HUES48 (cell line): ENCODE measurements around the gene C19orf81.

Experiments used
- H3K27ac ChIP-seq: one replicate; pipeline ENCODE4 v1.7.0; 2013; ENCODE audit warnings: low read depth, low read length, inconsistent platforms
- H3K27me3 ChIP-seq: 2 replicates; pipeline ENCODE4 v1.6.1; 2013; ENCODE audit warnings: mild to moderate bottlenecking, low read length; ENCODE audit not compliant: control insufficient read depth, insufficient read depth
- H3K36me3 ChIP-seq: 2 replicates; pipeline ENCODE4 v1.6.1; 2013; ENCODE audit warnings: low read length; ENCODE audit not compliant: control insufficient read depth, insufficient read depth
- H3K4me1 ChIP-seq: 2 replicates; pipeline ENCODE4 v1.6.1; 2013; ENCODE audit warnings: mild to moderate bottlenecking, low read length; ENCODE audit not compliant: control insufficient read depth, insufficient read depth
- H3K4me3 ChIP-seq: 2 replicates; pipeline ENCODE4 v1.5.1; 2013; ENCODE audit warnings: mild to moderate bottlenecking, low read depth, low read length
- H3K9ac ChIP-seq: 2 replicates; pipeline ENCODE4 v1.6.1; 2013; ENCODE audit warnings: mild to moderate bottlenecking, low read depth, low read length, moderate library complexity
- H3K9me3 ChIP-seq: 2 replicates; pipeline ENCODE4 v1.6.1; 2013; ENCODE audit warnings: low read length; ENCODE audit not compliant: control insufficient read depth, insufficient read depth

The C19orf81 gene

DNA sequence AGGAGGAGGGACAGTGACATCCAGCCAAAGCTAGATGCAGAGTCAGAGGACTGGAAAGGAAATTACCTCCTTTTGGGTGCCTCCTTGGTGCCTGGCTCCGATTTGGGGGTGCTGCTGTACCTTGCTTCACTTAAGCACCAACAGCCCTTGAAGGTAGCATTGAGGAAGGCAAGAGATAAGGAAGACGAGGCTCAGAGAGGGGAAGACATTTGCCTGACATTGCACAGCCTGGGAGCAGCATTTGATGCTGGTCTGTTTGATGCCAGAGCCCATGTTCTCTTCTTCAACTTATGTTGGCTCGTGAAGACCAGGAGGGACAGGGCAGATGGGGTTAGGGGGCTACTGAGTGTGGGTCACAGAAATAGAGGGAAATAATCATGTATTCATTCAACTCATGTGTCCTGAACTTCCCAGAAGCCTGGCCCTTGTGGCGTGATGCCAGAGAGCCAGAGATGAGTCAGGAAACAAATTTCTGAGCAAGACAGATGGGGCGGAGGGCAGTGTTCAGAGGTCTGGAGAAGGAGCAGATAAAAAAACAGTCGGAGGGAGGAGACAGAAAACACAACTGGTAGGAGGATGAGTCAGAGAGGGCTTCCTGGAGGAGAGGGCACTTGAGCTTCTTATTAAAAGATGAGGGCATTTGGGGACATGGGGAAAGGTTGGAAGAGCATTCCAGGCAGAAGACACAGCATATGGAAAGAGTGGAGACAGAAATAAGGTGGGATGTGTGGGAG is 3.0 kb upstream of the C19orf81 start:
- Histone ChIP-seq H3K27ac (no peak overlapping the region), H3K9me3 (no peaks in the 10 kb centered on the region), H3K4me1 (no peaks in the 10 kb centered on the region), H3K27me3 (peaks cover 17% of the 10 kb centered on the region), H3K9ac (no peak overlapping the region), H3K4me3 (no peak overlapping the region), H3K36me3 (no peaks in the 10 kb centered on the region)

DNA sequence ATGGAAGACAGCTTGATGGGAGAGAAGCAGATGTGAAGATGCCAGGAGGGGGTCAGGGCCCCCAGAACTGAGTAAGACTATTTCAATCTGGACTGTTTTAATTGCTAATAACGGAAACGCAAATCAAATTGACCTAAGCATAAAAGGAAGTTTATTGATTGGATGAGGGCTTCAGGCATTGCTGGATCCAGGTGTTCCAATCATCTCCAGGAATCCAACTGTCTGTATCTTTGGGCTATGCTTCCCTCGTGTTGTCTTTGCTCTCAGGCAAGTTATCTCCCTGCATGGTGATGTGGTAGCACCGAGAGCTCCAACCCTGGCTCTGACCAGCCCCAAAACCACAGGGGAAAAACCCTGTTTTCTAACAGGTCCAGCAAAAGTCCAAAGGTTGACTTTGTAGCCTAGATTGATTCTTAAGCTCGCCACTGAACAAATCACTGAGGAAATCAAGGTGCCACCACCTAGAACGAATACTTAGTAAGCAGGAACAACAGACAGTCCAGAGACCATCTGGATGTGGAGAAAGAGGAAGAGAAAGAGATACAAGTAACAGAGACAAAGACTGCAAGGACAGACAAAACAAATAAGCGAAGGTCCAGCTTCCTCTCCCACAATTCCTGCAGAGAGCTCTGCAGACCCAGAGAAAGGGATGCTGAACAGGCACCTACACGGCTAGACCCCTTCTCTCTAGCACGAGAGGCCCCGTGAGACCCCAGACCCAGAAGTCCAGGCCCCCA is 1.2 kb upstream of the C19orf81 start:
- no peaks in the 10 kb centered on the region for H3K4me1 ChIP-seq

DNA sequence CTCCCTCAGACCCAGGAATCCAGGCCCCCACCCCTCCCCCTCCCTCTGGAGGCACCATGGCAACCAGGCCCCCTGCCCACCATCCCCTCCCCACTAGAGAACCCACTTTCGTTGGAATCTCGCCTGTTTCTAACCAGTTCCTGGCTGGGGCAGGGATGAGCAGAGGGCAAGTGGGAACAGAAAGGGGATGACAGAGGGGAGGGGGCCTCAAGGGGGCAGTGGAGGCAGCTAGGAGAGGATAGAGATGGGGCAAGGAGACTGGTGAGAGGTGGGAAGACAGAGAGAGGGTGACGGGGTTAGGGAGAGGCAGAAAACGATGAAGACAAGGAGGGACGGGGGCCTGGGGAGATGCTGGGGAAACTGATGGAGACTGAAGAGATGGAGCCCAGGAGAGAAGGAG is 586 bp upstream of the C19orf81 start:
- Histone ChIP-seq H3K27ac (no peak overlapping the region), H3K36me3 (no peaks in the 10 kb centered on the region), H3K9ac (no peak overlapping the region), H3K4me3 (no peak overlapping the region), H3K27me3 (peaks cover 17% of the 10 kb centered on the region), H3K4me1 (peaks cover under 1% of the 10 kb centered on the region; the same call in 1 of the 2 replicates), H3K9me3 (no peaks in the 10 kb centered on the region)

More for the DNA sequence above, 1.2 kb upstream of the C19orf81 start:
- Histone ChIP-seq H3K36me3 (no peaks in the 10 kb centered on the region), H3K9me3 (no peaks in the 10 kb centered on the region), H3K27me3 (peaks cover 17% of the 10 kb centered on the region), H3K9ac (no peak overlapping the region), H3K27ac (no peak overlapping the region), H3K4me3 (no peak overlapping the region)

DNA sequence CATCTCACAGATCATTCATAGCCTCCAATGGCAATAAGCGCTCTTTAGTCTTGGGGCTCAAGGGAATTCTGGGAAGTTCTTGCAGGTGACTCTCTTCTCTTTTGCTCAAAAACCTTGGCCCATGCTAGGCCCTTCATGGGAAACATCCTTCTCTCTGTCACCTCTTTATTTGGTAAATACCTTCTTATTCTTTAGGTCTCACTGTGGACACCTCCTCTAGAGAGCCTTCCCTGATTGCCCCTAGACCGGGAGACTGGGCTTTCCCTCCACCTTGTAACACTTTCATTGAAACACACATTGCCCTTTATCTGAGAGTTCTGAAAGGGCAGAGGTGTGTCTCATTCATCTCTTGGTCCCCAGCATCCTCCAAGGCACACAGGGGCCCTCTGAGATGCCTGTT is 1.9 kb downstream of the C19orf81 start:
- no peaks in the 10 kb centered on the region for H3K36me3 ChIP-seq
- no peaks in the 10 kb centered on the region for H3K27me3 ChIP-seq
- no peak overlapping the region for H3K9ac ChIP-seq
- H3K27ac ChIP-seq = no peak overlapping the region
- no peak overlapping the region for H3K4me3 ChIP-seq
- peaks cover 3% of the 10 kb centered on the region; the same call in 1 of the 2 replicates for H3K4me1 ChIP-seq
- H3K9me3 ChIP-seq = no peaks in the 10 kb centered on the region

DNA sequence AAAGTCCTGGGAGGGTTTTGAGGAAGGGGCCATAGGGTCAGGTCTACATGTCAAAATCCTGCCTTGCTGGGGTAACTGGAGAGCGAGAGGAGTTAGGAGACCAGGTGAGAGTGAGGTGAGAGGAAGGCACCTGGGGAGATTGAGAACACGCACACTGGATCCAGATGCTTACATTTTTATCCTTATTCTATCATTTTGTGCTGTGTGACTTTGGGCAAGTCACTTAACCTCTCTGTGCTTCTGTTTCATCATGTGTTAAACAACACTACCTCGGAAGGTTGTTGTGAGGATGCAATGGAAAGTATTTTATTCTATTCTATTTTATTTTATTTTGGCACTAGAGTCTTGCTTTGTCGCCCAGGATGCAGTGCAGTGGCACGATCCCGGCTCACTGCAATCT is 3.5 kb downstream of the C19orf81 start:
- no peaks in the 10 kb centered on the region for H3K36me3 ChIP-seq
- H3K27me3 ChIP-seq = no peaks in the 10 kb centered on the region
- peaks cover 8% of the 10 kb centered on the region for H3K4me1 ChIP-seq
- H3K9me3 ChIP-seq = no peaks in the 10 kb centered on the region
- H3K27ac ChIP-seq = no peak overlapping the region
- no peak overlapping the region for H3K9ac ChIP-seq
- no peak overlapping the region for H3K4me3 ChIP-seq

DNA sequence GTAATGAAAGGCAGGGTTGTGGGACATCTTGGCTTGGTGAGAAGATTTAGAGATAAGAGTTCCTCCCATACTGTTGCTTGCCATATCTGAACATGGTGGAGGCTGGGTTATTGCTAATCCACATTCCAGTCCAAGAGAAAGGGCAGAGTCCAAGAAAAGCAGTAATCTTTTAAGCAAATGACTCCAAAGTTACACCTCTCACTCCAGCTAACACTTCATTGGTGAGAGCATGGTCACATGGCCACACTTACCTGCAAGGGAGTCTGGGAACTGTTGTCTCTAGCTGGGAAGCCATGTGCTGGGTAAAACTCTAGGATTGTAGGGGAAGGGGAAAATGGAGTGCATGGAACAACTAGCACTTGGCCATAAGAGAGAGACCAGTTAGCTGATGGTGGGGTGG is 5.6 kb downstream of the C19orf81 start:
- Histone ChIP-seq H3K27ac (no peak overlapping the region), H3K9me3 (no peaks in the 10 kb centered on the region), H3K4me1 (peaks cover 8% of the 10 kb centered on the region), H3K36me3 (no peaks in the 10 kb centered on the region), H3K9ac (no peak overlapping the region), H3K4me3 (no peak overlapping the region), H3K27me3 (no peaks in the 10 kb centered on the region)

DNA sequence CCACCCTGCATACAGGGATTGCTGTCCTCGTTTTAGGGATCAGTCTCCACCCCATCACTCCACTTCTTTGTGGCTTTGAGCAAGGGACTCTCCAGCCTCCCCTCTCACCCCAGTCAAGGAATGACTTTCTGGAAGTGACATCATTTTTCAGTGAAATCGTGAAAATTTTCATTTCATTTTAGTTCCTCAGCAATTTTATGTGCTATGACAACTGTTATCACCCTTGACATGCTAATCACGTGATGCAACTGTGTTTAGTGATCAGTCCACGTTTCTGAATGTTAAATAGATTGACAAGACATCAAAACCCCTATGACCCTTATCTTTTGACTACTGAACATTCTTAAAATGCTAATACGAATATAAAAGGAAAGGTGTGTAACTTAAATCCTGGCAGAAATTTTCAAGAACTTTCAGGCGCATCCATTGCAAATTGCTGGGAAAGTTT is 8.0 kb downstream of the C19orf81 start:
- Histone ChIP-seq H3K9ac (peak overlapping the region; percentile 49), H3K4me3 (peak overlapping the region; percentile 63), H3K4me1 (peaks cover 8% of the 10 kb centered on the region), H3K27me3 (no peaks in the 10 kb centered on the region), H3K27ac (peak overlapping the region; percentile 92), H3K36me3 (no peaks in the 10 kb centered on the region), H3K9me3 (no peaks in the 10 kb centered on the region)

DNA sequence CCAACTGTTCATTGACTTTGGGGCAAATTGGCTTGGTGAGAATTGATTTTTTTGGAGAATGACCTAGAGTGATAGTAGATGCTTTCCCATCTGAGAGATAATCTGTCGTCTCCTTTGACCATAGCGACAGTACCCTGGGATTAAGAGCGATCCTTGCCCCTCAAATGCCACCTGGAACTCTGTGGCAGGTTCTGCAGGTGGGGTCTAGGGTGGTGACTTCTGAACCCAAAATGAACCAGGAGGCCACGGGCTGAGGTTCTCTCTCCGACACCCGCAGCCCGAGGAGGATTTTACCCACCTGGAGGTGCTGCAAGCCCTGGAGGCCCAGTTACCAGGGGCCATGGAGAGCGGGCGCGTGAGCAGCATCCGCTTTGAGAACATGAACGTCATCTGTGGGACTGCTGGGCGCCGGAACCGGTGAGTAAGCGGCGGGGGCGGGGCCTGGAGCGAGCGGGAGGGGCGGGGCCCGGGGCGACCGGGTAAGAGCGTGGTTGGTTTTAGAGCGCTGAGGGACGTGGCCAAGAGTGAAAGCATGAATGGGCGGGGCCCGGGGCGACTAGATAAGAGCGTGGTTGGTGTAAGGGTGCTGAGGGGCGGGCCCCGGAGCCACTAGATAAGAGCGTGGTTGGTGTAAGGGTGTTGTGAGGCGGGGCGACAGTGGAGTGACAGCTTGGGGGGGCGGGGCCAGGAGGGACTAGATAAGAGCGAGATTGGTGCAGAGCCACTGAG is 8.6 kb downstream of the C19orf81 start:
- no peaks in the 10 kb centered on the region for H3K36me3 ChIP-seq
- peak overlapping the region; percentile 49 for H3K9ac ChIP-seq
- no peaks in the 10 kb centered on the region for H3K27me3 ChIP-seq
- H3K27ac ChIP-seq = peak overlapping the region; percentile 92
- peaks cover 8% of the 10 kb centered on the region for H3K4me1 ChIP-seq
- peak overlapping the region; percentile 81 for H3K4me3 ChIP-seq
- H3K9me3 ChIP-seq = no peaks in the 10 kb centered on the region

DNA sequence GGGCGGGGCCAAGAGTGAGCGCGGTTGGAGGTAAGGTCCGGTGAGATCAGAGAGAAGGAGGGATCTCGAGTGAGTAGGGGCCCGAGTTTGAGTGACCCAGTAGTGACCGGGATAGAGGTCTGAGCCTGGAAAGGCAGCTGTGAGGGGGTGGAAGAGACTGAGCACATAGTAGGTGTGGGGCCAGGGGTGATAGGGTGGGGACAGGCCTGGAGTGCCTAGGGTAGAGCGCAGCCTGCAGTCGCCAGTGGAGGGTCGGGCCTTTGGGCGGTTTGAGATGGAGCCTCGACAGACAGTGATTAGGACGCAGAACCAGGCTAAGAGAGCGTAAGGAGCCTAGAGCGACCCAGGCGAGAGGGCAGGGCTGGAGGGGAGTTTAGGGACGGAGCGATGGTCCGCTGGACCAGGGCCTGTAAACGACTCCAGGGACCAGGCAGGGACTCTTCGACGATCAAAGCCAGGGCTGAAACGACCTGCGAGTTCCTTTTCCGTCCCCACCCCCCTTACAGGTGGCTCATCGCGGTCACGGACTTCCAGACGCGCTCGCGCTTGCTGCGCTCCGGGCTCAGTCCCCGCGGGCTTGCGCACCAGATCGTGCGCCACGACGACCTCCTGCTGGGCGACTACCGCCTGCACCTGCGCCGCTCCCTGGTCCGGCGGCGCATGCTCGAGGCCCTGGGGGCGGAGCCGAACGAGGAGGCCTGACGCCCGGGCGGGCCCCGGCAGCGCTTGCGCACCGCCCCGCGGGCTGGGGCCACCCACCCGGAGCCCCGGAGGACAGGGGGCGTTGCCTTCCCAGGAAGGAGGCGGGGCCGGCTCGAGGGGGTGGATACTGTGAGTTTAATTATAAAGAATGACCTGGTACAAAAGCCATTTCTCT is 9.4 kb downstream of the C19orf81 start:
- Histone ChIP-seq H3K27me3 (no peaks in the 10 kb centered on the region), H3K4me3 (peak overlapping the region; percentile 81), H3K9ac (peak overlapping the region; percentile 50), H3K36me3 (no peaks in the 10 kb centered on the region), H3K9me3 (no peaks in the 10 kb centered on the region), H3K4me1 (peaks cover 7% of the 10 kb centered on the region; the same call in 1 of the 2 replicates), H3K27ac (peak overlapping the region; percentile 89)

DNA sequence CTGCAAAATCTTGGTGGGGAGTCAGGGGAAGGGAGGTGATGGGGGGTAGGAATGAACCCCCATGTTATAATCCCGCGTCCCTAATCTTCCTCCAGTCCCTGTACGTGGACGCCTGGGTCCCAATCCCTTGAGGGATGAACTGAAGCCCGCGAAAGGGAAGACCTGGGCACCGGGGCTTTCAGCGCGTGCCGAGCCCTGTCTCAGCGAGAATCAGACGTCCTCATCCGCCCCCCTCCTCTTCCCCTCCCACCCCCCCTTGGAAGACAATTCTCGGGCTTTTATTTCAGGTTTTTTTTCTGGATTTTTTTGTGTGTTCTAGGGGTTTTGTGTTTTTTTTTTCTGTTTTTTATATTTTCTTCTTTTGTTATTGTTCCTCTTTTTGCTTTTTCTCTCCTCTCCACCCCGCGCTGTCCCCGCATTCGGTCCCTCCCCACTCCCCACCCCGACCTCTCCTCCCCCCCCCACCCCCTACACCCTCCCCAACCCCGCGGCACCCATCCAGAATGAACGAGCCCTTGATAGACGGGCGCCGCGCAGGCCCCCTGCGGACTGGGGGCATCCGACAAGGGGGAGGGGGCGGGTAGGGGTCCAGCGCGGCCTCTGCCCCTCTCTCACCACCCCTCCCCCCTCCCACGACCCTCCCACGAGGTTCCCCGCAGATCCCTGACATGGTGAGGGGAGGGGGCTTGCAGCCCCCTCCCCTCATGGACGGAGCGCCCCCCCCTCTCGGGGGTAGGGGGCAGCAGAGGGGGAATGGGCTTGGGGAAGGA is 10.3 kb downstream of the C19orf81 start:
- no peak overlapping the region for H3K9ac ChIP-seq
- H3K27ac ChIP-seq = peak overlapping the region; percentile 89
- no peaks in the 10 kb centered on the region for H3K27me3 ChIP-seq
- H3K9me3 ChIP-seq = no peaks in the 10 kb centered on the region
- peak overlapping the region; percentile 81 for H3K4me3 ChIP-seq
- peaks cover 5% of the 10 kb centered on the region; the same call in 1 of the 2 replicates for H3K4me1 ChIP-seq
- H3K36me3 ChIP-seq = no peaks in the 10 kb centered on the region
